Endothelial cell of umbilical vein (primary cell): ENCODE data around the gene LRP10. TPM values are rescaled to one million over a fixed set of nuclear protein-coding genes. Genes with fewer than 3 reads are reported as not detected.

ENCODE experiments used
- BruUV-seq: library from RNA; stranded (reverse); fragments of 400-500 nt; replicated peaks from 2 replicates; lab custom pipeline; 2021; lab: Mats Ljungman, UMichigan
- CTCF ChIA-PET: fragments of 300-600, 350-600 bp; sonication (Branson Sonifier 250); formaldehyde crosslinking; loops from one replicate; lab custom pipeline; 2021; ENCODE audit warnings: antibody characterized with exemption, inconsistent platforms; lab: Charles Lee
- POLR2A ChIA-PET: fragments of 300-600, 350-600 bp; sonication (Branson Sonifier 250); formaldehyde crosslinking; loops from one replicate; lab custom pipeline; 2021; ENCODE audit warnings: antibody characterized with exemption, inconsistent platforms; lab: Charles Lee
- DNase-seq: peaks from one replicate; pipeline ENCODE4 v3.0.0-alpha.2; 2011; ENCODE audit warnings: low read depth, low spot score
- FAIRE-seq: peaks from 2 replicates; lab custom pipeline; 2011; peaks lifted over from hg19 to GRCh38; lab: Jason Lieb, UNC
- H2AFZ ChIP-seq: 2 replicates; pipeline ENCODE4 v1.6.0; 2012; ENCODE audit warnings: low read depth, low read length, control low read depth, inconsistent platforms
- H3K27ac ChIP-seq: 2 replicates; pipeline ENCODE4 v1.5.1; 2011; ENCODE audit warnings: low read depth, mild to moderate bottlenecking, control low read depth, low read length, moderate library complexity; ENCODE audit not compliant: insufficient read depth
- H3K27me3 ChIP-seq, 2 experiments: 2 replicates each; pipeline versions ENCODE4 v1.6.0 to v1.6.1; 2011; ENCODE audit warnings: low read length in 2 of 2, mixed read lengths in 1 of 2; ENCODE audit not compliant: control insufficient read depth in 2 of 2, insufficient read depth in 2 of 2
- H3K36me3 ChIP-seq, 2 experiments: 2 replicates in 1 of 2; 3 replicates in 1 of 2; pipeline ENCODE4 v1.5.1; 2011; ENCODE audit warnings: low read length in 2 of 2, mild to moderate bottlenecking in 1 of 2, moderate library complexity in 1 of 2; ENCODE audit not compliant: control insufficient read depth in 2 of 2, insufficient read depth in 2 of 2; ENCODE audit errors: extremely low read depth in 1 of 2
- H3K4me1 ChIP-seq: 3 replicates; pipeline ENCODE4 v1.5.1; 2011; ENCODE audit warnings: mild to moderate bottlenecking, low read length; ENCODE audit not compliant: control insufficient read depth, insufficient read depth; ENCODE audit errors: extremely low read depth
- H3K4me2 ChIP-seq: 2 replicates; pipeline ENCODE4 v1.6.1; 2011; ENCODE audit warnings: low read length, control low read depth, mixed read lengths; ENCODE audit not compliant: insufficient read depth
- H3K4me3 ChIP-seq, 3 experiments: fragments of 200-600 bp in 1 of 3; sonication (generic), shearing (Covaris generic) in 1 of 3; replicated peaks in 1 of 3; 2 replicates each; pipeline ENCODE4 v1.5.1; 2011 to 2016; ENCODE audit warnings: control low read depth in 3 of 3, low read length in 3 of 3, mild to moderate bottlenecking in 2 of 3, inconsistent platforms in 1 of 3, low read depth in 1 of 3, moderate library complexity in 1 of 3; ENCODE audit not compliant: insufficient read depth in 1 of 3
- H3K79me2 ChIP-seq: 2 replicates; pipeline ENCODE4 v1.6.0; 2012; ENCODE audit warnings: low read length, inconsistent platforms; ENCODE audit not compliant: control insufficient read depth, insufficient read depth
- H3K9ac ChIP-seq: replicated peaks from 2 replicates; pipeline ENCODE3; 2011; ENCODE audit warnings: low read length, control low read depth; ENCODE audit not compliant: insufficient read depth; ENCODE audit errors: extremely low read depth
- H3K9me1 ChIP-seq: replicated peaks from 3 replicates; pipeline ENCODE4 v1.6.0; 2011; ENCODE audit warnings: mild to moderate bottlenecking, low read length; ENCODE audit not compliant: control insufficient read depth, insufficient read depth; ENCODE audit errors: extremely low read depth
- H3K9me3 ChIP-seq: replicated peaks from 2 replicates; pipeline ENCODE4 v1.5.1; 2012; ENCODE audit warnings: low read length, inconsistent platforms; ENCODE audit not compliant: control insufficient read depth, insufficient read depth
- H4K20me1 ChIP-seq: replicated peaks from 2 replicates; pipeline ENCODE3; 2011; ENCODE audit warnings: mild to moderate bottlenecking, low read length; ENCODE audit not compliant: control insufficient read depth, insufficient read depth; ENCODE audit errors: extremely low read depth
- EZH2 ChIP-seq: IDR thresholded peaks from 2 replicates; pipeline ENCODE4 v1.6.1; 2012; ENCODE audit warnings: borderline replicate concordance, low read depth, mild to moderate bottlenecking, moderate library complexity, low read length, inconsistent platforms; ENCODE audit not compliant: severe bottlenecking
- FOS ChIP-seq: IDR thresholded peaks from 2 replicates; pipeline ENCODE4 v1.6.1; 2011; ENCODE audit warnings: mild to moderate bottlenecking, low read length, moderate library complexity, borderline replicate concordance; ENCODE audit not compliant: insufficient read depth
- GATA2 ChIP-seq: IDR thresholded peaks from 2 replicates; pipeline ENCODE4 v1.7.0; 2011; ENCODE audit warnings: low read depth, mild to moderate bottlenecking, moderate library complexity, mixed read lengths, low read length; ENCODE audit not compliant: insufficient read length, insufficient read depth
- JUN ChIP-seq: IDR thresholded peaks from 2 replicates; pipeline ENCODE4 v1.6.1; 2011; ENCODE audit warnings: borderline replicate concordance, low read depth; ENCODE audit not compliant: insufficient read length, insufficient read depth
- MYC ChIP-seq: IDR thresholded peaks from one replicate; pipeline ENCODE4 v1.6.1; 2011; ENCODE audit warnings: mild to moderate bottlenecking, low read depth, low read length
- POLR2A ChIP-seq: IDR thresholded peaks from 2 replicates; pipeline ENCODE4 v1.6.1; 2012; ENCODE audit warnings: low read depth, mild to moderate bottlenecking, control low read depth, low read length
- POLR2AphosphoS5 ChIP-seq: IDR thresholded peaks from 2 replicates; pipeline ENCODE4 v1.6.1; 2012; ENCODE audit warnings: low read depth, mild to moderate bottlenecking, control low read depth, low read length, moderate library complexity; ENCODE audit not compliant: insufficient read depth
- dilution Hi-C: fragments of 300-500 bp; cut with MboI; formaldehyde crosslinking; loops from one replicate; pipeline ENCODE4 v1.15.0; 2019; ENCODE audit warnings: low sequenced_read_pairs; ENCODE audit not compliant: extremely low pct_ligation_motif_present
- intact Hi-C: fragments of 100-400 bp; cut with micrococcal nuclease; formaldehyde crosslinking; loops from one replicate; pipeline ENCODE4 v1.10.0; 2022
- polyA plus RNA-seq, 4 experiments: library from polyadenylated mRNA; depleted of rRNA in 3 of 4; stranded (reverse) in 3 of 4; unstranded in 1 of 4; fragments of >200 nt; gene quantifications; 2 replicates each; pipeline versions ENCODE4 v1.2.1 to v1.2.3, GENCODE V29; 2011 to 2012; ENCODE audit warnings: missing spikeins in 1 of 4
- total RNA-seq: library from RNA; stranded (reverse); gene quantifications from 2 replicates; pipeline ENCODE4 v1.2.3, GENCODE V29; 2021
- TF ChIP-seq, protein P1 (sequence below), 2 donors: IDR thresholded peaks; 1 replicate in 1 of 2; 2 replicates in 1 of 2; pipeline ENCODE4 v1.5.1; 2011; ENCODE audit warnings: low read length in 2 of 2, mild to moderate bottlenecking in 2 of 2, moderate library complexity in 2 of 2, control low read depth in 1 of 2, inconsistent platforms in 1 of 2, low read depth in 1 of 2; ENCODE audit not compliant: insufficient read depth in 1 of 2; ENCODE audit errors: extremely low read depth in 1 of 2
- TF ChIP-seq, protein P2 (sequence below): IDR thresholded peaks from 2 replicates; pipeline ENCODE4 v1.6.1; 2011; ENCODE audit not compliant: insufficient read depth, insufficient read length

Gene LRP10
- total and polyA plus RNA-seq, 2 donors (not counting 3 experiments of a cell fraction or from before 2014, with no cell fraction given): 123 to 157 TPM

DNA sequence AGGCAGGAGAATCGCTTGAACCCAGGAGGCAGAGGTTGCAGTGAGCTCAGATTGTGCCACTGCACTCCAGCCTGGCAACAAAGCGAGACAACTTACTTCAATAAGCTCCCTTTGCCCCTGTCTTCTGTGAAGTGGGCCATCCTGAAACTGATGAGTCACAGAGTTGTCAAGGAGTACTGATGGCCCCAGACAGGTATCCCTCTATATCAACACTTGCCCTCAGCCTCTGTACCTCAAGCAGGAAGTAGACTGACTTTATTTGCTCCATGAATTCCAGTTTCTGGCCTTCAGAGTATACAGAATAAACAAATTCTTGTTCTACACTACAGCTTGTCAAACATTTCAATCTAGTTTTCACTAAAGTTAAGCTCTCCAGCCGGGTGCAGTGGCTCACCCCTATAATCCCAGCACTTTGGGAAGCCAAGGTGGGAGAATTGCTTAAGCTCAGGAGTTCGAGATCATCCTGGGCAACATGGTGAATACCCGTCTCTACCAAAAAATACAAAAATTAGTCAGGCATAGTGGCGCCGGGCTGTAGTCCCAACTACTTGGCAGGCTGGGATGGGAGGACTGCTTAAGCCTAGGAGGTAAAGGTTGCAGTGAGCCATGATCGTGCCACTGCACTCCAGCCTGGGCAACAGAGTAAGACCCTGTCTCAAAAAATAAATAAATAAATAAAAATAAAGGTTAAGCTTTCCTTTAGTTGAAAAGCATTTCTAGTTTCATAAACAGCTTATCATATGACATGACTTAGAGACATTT, 16.4 kb upstream of the LRP10 start:
- POLR2A ChIA-PET: no interaction called here
- BruUV-seq: no TSS peak

DNA sequence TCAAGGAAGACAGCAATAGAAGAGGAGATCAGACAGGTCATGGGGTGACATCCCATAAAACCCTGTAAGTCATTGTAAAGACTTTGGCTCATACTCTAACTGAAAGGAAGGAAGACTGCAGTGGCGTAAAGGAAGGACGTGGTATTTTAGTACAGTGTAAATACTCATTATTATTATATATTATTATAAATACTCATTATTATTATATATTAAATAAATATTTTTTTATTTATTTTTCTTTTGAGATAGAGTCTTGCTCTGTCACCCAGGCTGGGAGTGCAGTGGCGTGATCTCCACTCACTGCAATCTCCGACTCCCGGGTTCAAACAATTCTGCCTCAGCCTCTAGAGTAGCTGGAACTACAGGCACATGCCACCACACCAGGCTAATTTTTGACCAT, 15.1 kb upstream of the LRP10 start:
- CTCF ChIA-PET: interaction anchor here (1.9 to 10.2 kb wide), 5 partner anchors 21 to 285 kb away, joined by 9 to 313 read pairs (median 106); partner anchors contain the start of genes MMP14 and MRPL52
- peaks cover 18% of the 10 kb centered on the region for H3K4me1 ChIP-seq
- H3K79me2 ChIP-seq: no peaks in the 10 kb centered on the region
- BruUV-seq: no TSS peak
- no peaks in the 10 kb centered on the region for H3K9me3 ChIP-seq
- no peak overlapping the region for H3K4me2 ChIP-seq
- intact Hi-C loops (loop anchor here (10.0 kb wide), 1 partner anchor 382 kb away; no protein-coding TSS in a partner anchor), dilution Hi-C loops (no loop called here)
- no peak for DNase-seq
- no peak overlapping the region for H3K4me3 ChIP-seq
- no peak overlapping the region for H3K27ac ChIP-seq
- H3K9me1 ChIP-seq: no peaks in the 10 kb centered on the region
- no peaks in the 10 kb centered on the region for H3K27me3 ChIP-seq
- no peaks in the 10 kb centered on the region for H4K20me1 ChIP-seq
- H2AFZ ChIP-seq: no peak overlapping the region
- POLR2A ChIA-PET: no interaction called here
- FAIRE-seq: no peak
- H3K36me3 ChIP-seq: no peaks in the 10 kb centered on the region
- H3K9ac ChIP-seq: no peak overlapping the region
- TF ChIP-seq FOS (no peak), MYC (no peak), POLR2A (no peak), POLR2AphosphoS5 (no peak), JUN (no peak), EZH2 (no peak), GATA2 (no peak)
- TF ChIP-seq, protein P1, sequence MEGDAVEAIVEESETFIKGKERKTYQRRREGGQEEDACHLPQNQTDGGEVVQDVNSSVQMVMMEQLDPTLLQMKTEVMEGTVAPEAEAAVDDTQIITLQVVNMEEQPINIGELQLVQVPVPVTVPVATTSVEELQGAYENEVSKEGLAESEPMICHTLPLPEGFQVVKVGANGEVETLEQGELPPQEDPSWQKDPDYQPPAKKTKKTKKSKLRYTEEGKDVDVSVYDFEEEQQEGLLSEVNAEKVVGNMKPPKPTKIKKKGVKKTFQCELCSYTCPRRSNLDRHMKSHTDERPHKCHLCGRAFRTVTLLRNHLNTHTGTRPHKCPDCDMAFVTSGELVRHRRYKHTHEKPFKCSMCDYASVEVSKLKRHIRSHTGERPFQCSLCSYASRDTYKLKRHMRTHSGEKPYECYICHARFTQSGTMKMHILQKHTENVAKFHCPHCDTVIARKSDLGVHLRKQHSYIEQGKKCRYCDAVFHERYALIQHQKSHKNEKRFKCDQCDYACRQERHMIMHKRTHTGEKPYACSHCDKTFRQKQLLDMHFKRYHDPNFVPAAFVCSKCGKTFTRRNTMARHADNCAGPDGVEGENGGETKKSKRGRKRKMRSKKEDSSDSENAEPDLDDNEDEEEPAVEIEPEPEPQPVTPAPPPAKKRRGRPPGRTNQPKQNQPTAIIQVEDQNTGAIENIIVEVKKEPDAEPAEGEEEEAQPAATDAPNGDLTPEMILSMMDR (IDR thresholded peaks at IDR 0.05; ENCODE audit: extremely low read depth in 1 of 2, insufficient read depth in 1 of 2, low read depth in 1 of 2, low read length in 2 of 2): no peak
- TF ChIP-seq, protein P2, sequence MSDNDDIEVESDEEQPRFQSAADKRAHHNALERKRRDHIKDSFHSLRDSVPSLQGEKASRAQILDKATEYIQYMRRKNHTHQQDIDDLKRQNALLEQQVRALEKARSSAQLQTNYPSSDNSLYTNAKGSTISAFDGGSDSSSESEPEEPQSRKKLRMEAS: no peak

More for the DNA sequence above, 16.4 kb upstream of the LRP10 start:
- Histone ChIP-seq H3K9ac (no peak overlapping the region), H3K4me3 (no peak overlapping the region), H3K4me2 (no peak overlapping the region), H3K36me3 (no peaks in the 10 kb centered on the region), H3K4me1 (peaks cover 29% of the 10 kb centered on the region), H2AFZ (no peak overlapping the region), H3K27ac (no peak overlapping the region), H3K9me3 (no peaks in the 10 kb centered on the region), H3K27me3 (no peaks in the 10 kb centered on the region), H3K9me1 (no peaks in the 10 kb centered on the region), H4K20me1 (no peaks in the 10 kb centered on the region), H3K79me2 (no peaks in the 10 kb centered on the region)
- TF ChIP-seq JUN: no peak
- dilution Hi-C loops: no loop called here
- FAIRE-seq: no peak
- CTCF ChIA-PET: interaction anchor here (0.6 to 10.2 kb wide), 15 partner anchors 8 to 579 kb away, joined by 3 to 313 read pairs (median 5); partner anchors contain the start of genes ABHD4, LRP10, MMP14 and MRPL52
- intact Hi-C loops: loop anchor here (10.0 kb wide), 1 partner anchor 380 kb away; no protein-coding TSS in a partner anchor
- DNase-seq: no peak
